Stimulated activated naive CD8-positive, alpha-beta T cell treated with anti-CD3 and anti-CD28 coated beads, Interleukin-15, amount 100 ng/mL, for 72 hours (primary cell): ENCODE results near the gene FAT1.
A peak's percentile ranks its signal among the peaks of the same experiment; 100 is the strongest.

Experiments
- ATAC-seq: fragments of 150-1000 bp; cut with Tn5 transposase; 2 replicates; pipeline ENCODE4 v1.10.0; 2021; ENCODE audit warnings: mild to moderate bottlenecking, moderate library complexity
- DNase-seq, 2 donors: peaks; one replicate each; pipeline ENCODE4 v3.0.0; 2021 to 2022
- H3K27ac Mint-ChIP-seq, 2 donors: one replicate each; pipeline ENCODE4 v1.8.0; 2022; ENCODE audit warnings: mild to moderate bottlenecking in 2 of 2, mixed read lengths in 2 of 2, moderate library complexity in 2 of 2
- H3K27me3 Mint-ChIP-seq: one replicate; pipeline ENCODE4 v1.8.0; 2022; ENCODE audit warnings: mixed read lengths
- H3K4me1 Mint-ChIP-seq: one replicate; pipeline ENCODE4 v1.8.0; 2022; ENCODE audit warnings: mild to moderate bottlenecking, mixed read lengths
- H3K4me3 Mint-ChIP-seq, 2 donors: one replicate each; pipeline ENCODE4 v1.8.0; 2022; ENCODE audit warnings: mild to moderate bottlenecking in 2 of 2, mixed read lengths in 2 of 2, moderate library complexity in 1 of 2
- H3K9me3 Mint-ChIP-seq, 2 donors: one replicate each; pipeline ENCODE4 v1.8.0; 2022; ENCODE audit warnings: mixed read lengths in 2 of 2

The FAT1 gene

GRCh38 chr4:186698525-186698924 is 25.1 kb downstream of the FAT1 start:
- Mint-ChIP-seq H3K27ac (no peak overlapping the region), H3K4me3 (no peak overlapping the region), H3K4me1 (no peaks in the 10 kb centered on the region), H3K27me3 (no peaks in the 10 kb centered on the region), H3K9me3 (peaks cover 12 to 19% of the 10 kb centered on the region in 2 donors)
- no peak for DNase-seq
- no peak for ATAC-seq

DNA sequence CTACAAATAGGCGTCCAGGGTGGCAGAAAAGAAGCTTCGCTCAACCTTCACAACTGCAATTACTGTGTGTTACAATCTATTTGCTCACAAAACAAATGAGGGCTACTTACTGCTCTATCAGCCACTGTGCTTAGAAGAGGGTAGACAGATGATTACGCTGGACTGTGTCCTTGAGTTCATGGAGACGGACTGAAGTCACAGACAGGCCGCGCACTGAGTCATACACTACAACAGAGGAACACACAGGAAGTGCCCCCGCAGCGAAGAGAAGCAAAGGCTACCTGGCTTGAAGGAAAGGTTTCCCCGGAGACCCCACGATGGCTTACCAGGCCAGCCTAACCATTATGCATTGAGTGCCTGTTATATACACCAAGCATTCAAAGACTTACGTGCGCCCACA is 25.6 kb downstream of the FAT1 start:
- H3K27ac Mint-ChIP-seq = peak overlapping the region in 1 of 2 donors; percentile 37
- DNase-seq (no peak), ATAC-seq (no peak)
- peaks cover 12 to 19% of the 10 kb centered on the region in 2 donors for H3K9me3 Mint-ChIP-seq
- no peaks in the 10 kb centered on the region for H3K27me3 Mint-ChIP-seq
- H3K4me1 Mint-ChIP-seq = no peaks in the 10 kb centered on the region
- H3K4me3 Mint-ChIP-seq = no peak overlapping the region

DNA sequence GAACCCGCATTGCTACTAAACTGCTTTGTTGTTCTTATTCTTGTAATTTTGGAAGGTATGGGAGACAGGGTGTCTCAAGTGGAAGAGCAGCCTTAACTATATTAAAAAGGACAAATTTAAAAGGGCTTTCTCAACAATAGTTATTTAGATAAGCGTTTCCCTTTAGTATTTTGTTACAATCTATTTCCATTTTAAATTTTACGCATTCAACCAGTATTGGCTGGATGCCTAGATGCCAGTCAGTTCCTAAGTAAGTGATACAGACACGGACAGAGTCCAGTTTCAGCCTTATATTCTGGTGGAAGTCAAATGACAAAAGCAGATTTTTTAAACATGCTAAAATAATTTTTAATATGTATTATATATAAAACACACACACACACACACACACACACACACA is 28.3 kb downstream of the FAT1 start:
- Mint-ChIP-seq H3K4me1 (no peaks in the 10 kb centered on the region), H3K27me3 (no peaks in the 10 kb centered on the region), H3K9me3 (peaks cover 12 to 19% of the 10 kb centered on the region in 2 donors), H3K27ac (no peak overlapping the region), H3K4me3 (no peak overlapping the region)
- ATAC-seq (no peak), DNase-seq (no peak)

DNA sequence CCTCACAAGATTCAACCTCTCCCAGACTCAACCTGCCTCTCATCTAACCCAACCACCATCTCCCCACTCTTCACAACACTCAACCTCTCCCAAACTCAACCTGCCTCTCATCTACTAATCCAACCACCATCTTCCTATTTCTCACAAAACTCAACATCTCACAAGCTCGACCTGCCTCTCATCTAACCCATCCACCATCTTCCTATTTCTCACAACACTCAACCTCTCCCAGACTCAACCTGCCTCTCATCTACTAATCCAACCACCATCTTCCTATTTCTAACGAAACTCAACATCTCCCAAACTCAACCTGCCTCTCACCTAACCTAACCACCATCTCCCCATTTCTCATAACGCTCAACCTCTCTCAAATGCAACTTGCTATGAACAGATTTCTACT is 29.8 kb downstream of the FAT1 start:
- no peaks in the 10 kb centered on the region for H3K27me3 Mint-ChIP-seq

DNA sequence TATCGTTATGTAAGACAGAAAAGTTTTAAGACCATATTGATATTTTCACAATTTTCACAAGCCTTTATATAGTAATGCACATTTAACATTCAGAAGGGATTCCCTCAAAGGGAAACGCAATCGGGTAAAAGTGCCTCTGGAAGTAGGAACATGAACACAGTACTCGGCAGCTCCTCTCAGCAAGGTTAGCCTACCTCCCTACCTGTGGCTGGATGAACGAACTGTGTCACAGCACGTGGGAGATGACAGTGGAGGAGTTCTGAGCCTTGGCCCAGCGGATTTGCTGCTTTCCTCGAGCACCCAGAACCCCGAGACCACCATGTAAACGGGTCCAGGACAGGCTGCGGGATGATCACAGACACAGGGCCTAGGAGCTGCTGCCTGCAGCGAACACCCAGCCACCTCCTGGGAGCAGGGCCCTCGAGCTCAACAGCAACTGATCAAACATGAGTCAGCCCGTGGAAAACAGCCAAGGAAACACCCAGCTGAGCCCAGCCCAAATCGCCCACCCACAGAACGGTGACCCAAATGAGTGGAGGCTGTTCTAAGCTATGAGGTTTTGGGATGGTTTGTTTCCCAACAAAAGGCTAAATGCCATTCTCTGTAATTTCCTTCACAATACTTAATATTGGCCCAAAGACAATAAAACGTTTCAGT is 30.4 kb downstream of the FAT1 start:
- DNase-seq (no peak), ATAC-seq (no peak)
- Mint-ChIP-seq H3K27ac (no peak overlapping the region), H3K4me1 (no peaks in the 10 kb centered on the region), H3K27me3 (no peaks in the 10 kb centered on the region), H3K4me3 (no peak overlapping the region), H3K9me3 (peaks cover 10 to 14% of the 10 kb centered on the region in 2 donors)

More for the DNA sequence above, 29.8 kb downstream of the FAT1 start:
- ATAC-seq = no peak
- DNase-seq = no peak
- Mint-ChIP-seq H3K27ac (no peak overlapping the region), H3K4me1 (no peaks in the 10 kb centered on the region), H3K9me3 (peaks cover 12 to 19% of the 10 kb centered on the region in 2 donors), H3K4me3 (no peak overlapping the region)

DNA sequence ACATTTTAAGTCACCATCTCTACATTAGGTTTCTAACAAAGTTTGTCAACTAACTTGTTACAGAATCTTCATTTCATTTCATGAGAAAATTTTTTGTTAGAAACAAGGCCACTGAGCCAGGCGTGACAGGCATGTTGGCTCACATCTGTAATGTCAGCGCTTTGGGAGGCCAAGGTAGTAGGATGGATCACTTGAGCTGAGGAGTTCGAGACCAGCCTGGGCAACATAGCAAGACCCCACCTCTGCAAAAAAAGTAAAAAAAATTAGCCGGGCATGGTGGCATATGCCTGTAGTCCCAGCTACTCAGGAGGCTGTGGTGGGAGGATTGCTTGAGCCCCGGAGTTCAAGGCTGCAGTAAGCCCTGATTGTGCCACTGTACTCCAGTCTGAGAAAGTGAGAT is 32.3 kb downstream of the FAT1 start:
- H3K9me3 Mint-ChIP-seq = peaks cover 6 to 7% of the 10 kb centered on the region in 2 donors
- no peak overlapping the region for H3K27ac Mint-ChIP-seq
- H3K4me3 Mint-ChIP-seq = no peak overlapping the region
- DNase-seq (no peak), ATAC-seq (no peak)
- H3K4me1 Mint-ChIP-seq = no peaks in the 10 kb centered on the region
- no peaks in the 10 kb centered on the region for H3K27me3 Mint-ChIP-seq

DNA sequence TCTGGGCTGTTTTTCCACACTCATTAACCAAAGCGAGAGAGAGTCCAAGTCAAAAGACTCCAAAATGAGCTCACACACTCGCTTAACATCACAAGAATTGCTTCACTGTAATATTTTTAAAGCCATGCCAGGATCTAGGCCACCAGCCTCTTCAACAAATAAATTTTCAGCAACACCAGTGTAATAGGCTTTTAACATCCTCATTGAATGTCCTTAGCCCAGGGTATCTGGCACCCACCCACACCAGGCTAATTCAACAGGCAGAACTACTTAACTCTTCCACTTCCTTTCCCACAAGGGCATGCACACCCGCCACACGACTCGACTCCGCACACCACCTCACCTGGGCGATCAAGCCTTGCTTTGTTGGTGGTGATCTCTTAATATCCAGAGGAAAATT is 34.2 kb downstream of the FAT1 start:
- ATAC-seq = no peak
- no peak overlapping the region for H3K4me3 Mint-ChIP-seq

GRCh38 chr4:186688150-186688943 is 35.3 kb downstream of the FAT1 start:
- no peak for DNase-seq
- H3K4me3 Mint-ChIP-seq = no peak overlapping the region
- no peak overlapping the region for H3K27ac Mint-ChIP-seq
- ATAC-seq = no peak
- H3K27me3 Mint-ChIP-seq = no peaks in the 10 kb centered on the region
- H3K9me3 Mint-ChIP-seq = peaks cover 0 to 5% of the 10 kb centered on the region in 2 donors
- H3K4me1 Mint-ChIP-seq = no peaks in the 10 kb centered on the region

More for the DNA sequence above, 34.2 kb downstream of the FAT1 start:
- DNase-seq = no peak
- H3K4me1 Mint-ChIP-seq = no peaks in the 10 kb centered on the region
- no peak overlapping the region for H3K27ac Mint-ChIP-seq
- H3K9me3 Mint-ChIP-seq = peaks cover 7 to 12% of the 10 kb centered on the region in 2 donors
- no peaks in the 10 kb centered on the region for H3K27me3 Mint-ChIP-seq

GRCh38 chr4:186687265-186687664 is 36.4 kb downstream of the FAT1 start:
- DNase-seq = no peak
- no peak for ATAC-seq

DNA sequence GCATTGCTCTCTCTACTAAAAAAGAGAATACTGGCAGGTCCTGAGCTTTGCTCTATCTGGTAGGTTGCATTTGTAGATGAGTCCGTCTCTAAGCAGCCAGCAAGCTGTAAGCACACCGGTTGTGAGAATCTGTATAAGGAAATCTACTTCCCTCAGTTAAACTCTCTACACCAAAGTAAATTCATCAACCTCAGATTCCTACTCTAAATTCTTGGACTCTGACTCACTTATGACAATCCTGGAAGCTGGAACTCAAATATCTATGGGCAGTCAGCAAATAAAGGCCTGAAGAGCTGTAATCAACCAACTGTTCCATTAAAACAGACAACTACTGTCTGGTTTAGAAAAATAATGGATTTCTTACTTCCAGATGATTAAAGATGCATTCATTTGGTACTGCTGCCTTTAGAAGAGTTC is 37.9 kb downstream of the FAT1 start:
- H3K4me3 Mint-ChIP-seq = no peak overlapping the region
- H3K27me3 Mint-ChIP-seq = no peaks in the 10 kb centered on the region
- peaks cover 0 to 5% of the 10 kb centered on the region in 2 donors for H3K9me3 Mint-ChIP-seq
- no peak for DNase-seq
- no peak for ATAC-seq
- H3K27ac Mint-ChIP-seq = no peak overlapping the region
- no peaks in the 10 kb centered on the region for H3K4me1 Mint-ChIP-seq

More at GRCh38 chr4:186687265-186687664, 36.4 kb downstream of the FAT1 start:
- Mint-ChIP-seq H3K4me3 (no peak overlapping the region), H3K27ac (no peak overlapping the region), H3K9me3 (peaks cover 0 to 5% of the 10 kb centered on the region in 2 donors), H3K27me3 (no peaks in the 10 kb centered on the region), H3K4me1 (no peaks in the 10 kb centered on the region)

GRCh38 chr4:186684889-186685309 is 38.8 kb downstream of the FAT1 start:
- Mint-ChIP-seq H3K4me1 (no peaks in the 10 kb centered on the region), H3K27me3 (no peaks in the 10 kb centered on the region), H3K27ac (no peak overlapping the region), H3K9me3 (peaks cover 0 to 5% of the 10 kb centered on the region in 2 donors), H3K4me3 (no peak overlapping the region)
- DNase-seq = no peak
- no peak for ATAC-seq

DNA sequence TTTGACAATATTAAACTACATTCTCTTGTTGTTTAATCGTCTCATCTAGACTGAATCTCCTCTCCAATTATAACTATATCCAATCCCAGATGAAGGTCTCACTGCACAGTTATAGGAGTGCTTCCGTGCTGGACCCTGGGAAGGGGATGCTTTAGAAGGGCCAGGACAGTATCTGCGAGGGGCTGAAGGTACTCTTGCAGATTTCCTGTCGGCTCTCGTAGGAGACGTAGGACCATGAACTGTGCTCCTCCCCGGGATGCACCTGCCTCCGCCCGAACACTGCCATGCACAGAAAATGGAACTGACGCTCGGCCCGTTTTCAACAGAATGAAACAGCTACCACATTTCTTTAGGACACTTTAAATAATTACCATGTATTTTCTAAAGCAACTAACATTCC is 39.4 kb downstream of the FAT1 start:
- no peak overlapping the region for H3K27ac Mint-ChIP-seq
- H3K4me3 Mint-ChIP-seq = no peak overlapping the region
- H3K27me3 Mint-ChIP-seq = no peaks in the 10 kb centered on the region
- H3K4me1 Mint-ChIP-seq = no peaks in the 10 kb centered on the region
- peaks cover 0 to 5% of the 10 kb centered on the region in 2 donors for H3K9me3 Mint-ChIP-seq
- DNase-seq = no peak
- ATAC-seq = no peak

GRCh38 chr4:186680641-186681040 is 43.0 kb downstream of the FAT1 start:
- DNase-seq (no peak), ATAC-seq (no peak)
- H3K4me3 Mint-ChIP-seq = no peak overlapping the region
- no peak overlapping the region for H3K27ac Mint-ChIP-seq
- no peaks in the 10 kb centered on the region for H3K4me1 Mint-ChIP-seq
- no peaks in the 10 kb centered on the region for H3K9me3 Mint-ChIP-seq
- no peaks in the 10 kb centered on the region for H3K27me3 Mint-ChIP-seq

GRCh38 chr4:186676531-186677161 is 47.0 kb downstream of the FAT1 start:
- DNase-seq (no peak), ATAC-seq (no peak)
- Mint-ChIP-seq H3K27ac (no peak overlapping the region), H3K4me3 (no peak overlapping the region), H3K4me1 (no peaks in the 10 kb centered on the region), H3K9me3 (no peaks in the 10 kb centered on the region), H3K27me3 (no peaks in the 10 kb centered on the region)

GRCh38 chr4:186669735-186670134 is 53.9 kb downstream of the FAT1 start:
- no peak overlapping the region for H3K4me3 Mint-ChIP-seq
- H3K4me1 Mint-ChIP-seq = no peaks in the 10 kb centered on the region
- ATAC-seq = no peak
- no peaks in the 10 kb centered on the region for H3K9me3 Mint-ChIP-seq
- no peaks in the 10 kb centered on the region for H3K27me3 Mint-ChIP-seq
- no peak overlapping the region for H3K27ac Mint-ChIP-seq
- no peak for DNase-seq

DNA sequence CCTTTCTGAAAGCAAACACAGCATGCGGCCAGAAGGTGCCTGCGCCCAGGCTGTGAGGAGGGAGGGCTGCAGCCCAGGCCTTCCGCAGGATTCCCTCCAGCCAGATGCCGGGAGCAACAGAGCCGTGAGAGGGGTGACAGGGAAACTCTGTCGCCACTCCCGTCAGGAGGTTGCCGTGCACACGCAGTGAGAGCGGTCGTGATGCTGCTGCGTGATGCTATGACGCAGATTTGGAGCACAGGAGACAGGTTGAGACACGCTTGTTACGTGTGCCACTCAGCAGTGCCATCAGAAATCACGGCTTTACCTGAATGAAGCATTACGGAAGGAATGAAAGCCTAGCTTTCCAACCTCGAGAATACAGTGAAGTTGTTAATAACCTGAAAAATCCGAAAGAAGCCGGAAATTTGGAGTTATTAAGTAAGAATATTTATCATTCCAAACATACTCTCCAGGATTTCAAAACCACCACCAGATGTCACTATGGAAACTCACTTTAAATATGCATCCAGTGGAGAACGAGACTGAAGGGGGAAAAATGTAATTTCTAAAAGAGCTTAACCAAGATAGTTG is 54.4 kb downstream of the FAT1 start:
- no peak for ATAC-seq
- no peak for DNase-seq
- H3K4me3 Mint-ChIP-seq = no peak overlapping the region
- H3K27me3 Mint-ChIP-seq = no peaks in the 10 kb centered on the region
- no peak overlapping the region for H3K27ac Mint-ChIP-seq
- no peaks in the 10 kb centered on the region for H3K9me3 Mint-ChIP-seq
- no peaks in the 10 kb centered on the region for H3K4me1 Mint-ChIP-seq
